ENCODE data around the gene FBXO21. TPM values are rescaled to one million over a fixed set of nuclear protein-coding genes. Genes with fewer than 3 reads are reported as not detected.

The FBXO21 gene
- total and polyA plus RNA-seq, 2 of the 4 experiments (the other 2 are of a cell fraction) = 43.6 to 56.6 TPM

GRCh38 chr12:117235261-117235660, 45.0 kb upstream of the FBXO21 start:
- no peak overlapping the region for H3K9ac ChIP-seq (ENCODE audit: low read depth, low read length)
- in situ Hi-C loops (cut with MboI; ENCODE audit: low sequenced_read_pairs) (no loop called here), intact Hi-C loops (cut with micrococcal nuclease) (no loop called here), dilution Hi-C loops (cut with HindIII; ENCODE audit: low sequenced_read_pairs, unreplicated experiment) (no loop called here)
- H2BK120ac ChIP-seq (ENCODE audit: low read depth, low read length) = no peak overlapping the region
- ChIA-PET CTCF (no interaction called here), POLR2A (ENCODE audit: unreplicated experiment) (no interaction called here)
- WGBS, 2 experiments (ENCODE audit: extremely low coverage in 2 of 2, insufficient read length in 1 of 2) = no CpG with 5 or more reads among the region's 2 CpGs
- H3K9me1 ChIP-seq (ENCODE audit: insufficient read depth, low read length) = no peaks in the 10 kb centered on the region
- no peak overlapping the region for H3K4ac ChIP-seq (ENCODE audit: low read depth, low read length)
- no peak overlapping the region for H3K27ac ChIP-seq (ENCODE audit: insufficient read depth, low read length)
- no peaks in the 10 kb centered on the region for H3K36me3 ChIP-seq (ENCODE audit: control insufficient read depth, insufficient read depth, low read length)
- H4K8ac ChIP-seq (ENCODE audit: low read depth in 2 of 2, low read length in 2 of 2) = no peak overlapping the region
- H3K9me3 ChIP-seq (ENCODE audit: control insufficient read depth, insufficient read depth, low read length) = peaks cover 2% of the 10 kb centered on the region; the same call in 1 of the 2 replicates
- no peaks in the 10 kb centered on the region for H3K27me3 ChIP-seq (ENCODE audit: control insufficient read depth, insufficient read depth, low read length)
- H2BK15ac ChIP-seq (ENCODE audit: low read depth, low read length) = no peak overlapping the region
- BruUV-seq (replicated peaks) = no TSS peak
- no peak overlapping the region for H4K5ac ChIP-seq (ENCODE audit: low read depth, low read length)
- no peak overlapping the region for H3K14ac ChIP-seq (replicated peaks; ENCODE audit: low read depth, low read length)
- H3K4me3 ChIP-seq (ENCODE audit: insufficient read depth, low read depth, low read length) = no peak overlapping the region
- TF ChIP-seq NFE2L2 (IDR thresholded peaks at IDR 0.05; ENCODE audit: low read depth, low read length) (no peak), CHD1 (IDR thresholded peaks at IDR 0.05; ENCODE audit: low read depth, low read length) (no peak), BHLHE40 (IDR thresholded peaks at IDR 0.05; ENCODE audit: low read depth, low read length) (no peak), RAD21 (IDR thresholded peaks at IDR 0.05; ENCODE audit: low read length) (no peak), FOS (IDR thresholded peaks at IDR 0.05; ENCODE audit: low read depth, low read length) (no peak), RCOR1 (IDR thresholded peaks at IDR 0.05; ENCODE audit: insufficient replicate concordance, low read length) (no peak), ELK1 (IDR thresholded peaks at IDR 0.05; ENCODE audit: borderline replicate concordance, low read depth, low read length) (no peak), MAZ (IDR thresholded peaks at IDR 0.05; ENCODE audit: borderline replicate concordance, low read depth, low read length) (no peak), RFX5 (IDR thresholded peaks at IDR 0.05; ENCODE audit: low read depth, low read length) (no peak), SMC3 (IDR thresholded peaks at IDR 0.05; ENCODE audit: low read depth, low read length) (no peak), CEBPB (IDR thresholded peaks at IDR 0.05; ENCODE audit: low read depth, low read length) (no peak), CTCF (conservative IDR thresholded peaks at IDR 0.05; ENCODE audit: low read depth, low read length) (no peak), POLR2A (IDR thresholded peaks at IDR 0.05; ENCODE audit: low read depth, low read length) (no peak)
- no peak overlapping the region for H3K18ac ChIP-seq (ENCODE audit: low read depth, low read length)
- ATAC-seq (ENCODE audit: low read depth) (no peak), DNase-seq (no peak)
- no peak overlapping the region for H2AFZ ChIP-seq (replicated peaks; ENCODE audit: low read length, poor library complexity)
- no peak overlapping the region for H2AK9ac ChIP-seq (replicated peaks; ENCODE audit: low read depth, low read length, poor library complexity)
- no peaks in the 10 kb centered on the region for H3K79me1 ChIP-seq (ENCODE audit: low read depth in 1 of 2, low read length in 2 of 2)
- no peak overlapping the region for H2BK5ac ChIP-seq (ENCODE audit: low read depth, low read length, poor library complexity, severe bottlenecking)
- no peaks in the 10 kb centered on the region for H3K4me1 ChIP-seq (ENCODE audit: control insufficient read depth, insufficient read depth, low read length)
- H2BK20ac ChIP-seq (ENCODE audit: low read depth, low read length) = no peak overlapping the region
- no peak overlapping the region for H2AK5ac ChIP-seq (ENCODE audit: low read depth, low read length)
- H4K20me1 ChIP-seq (ENCODE audit: insufficient read depth, low read length) = no peaks in the 10 kb centered on the region
- H3K4me2 ChIP-seq (ENCODE audit: low read depth, low read length) = no peak overlapping the region
- H3K23ac ChIP-seq (ENCODE audit: low read depth, low read length) = no peak overlapping the region
- no peak overlapping the region for H3K56ac ChIP-seq (ENCODE audit: extremely low read depth, insufficient read depth, low read length)
- no peak overlapping the region for H4K91ac ChIP-seq (ENCODE audit: insufficient read depth, low read depth, low read length)
